GM12864 (cell line): ENCODE measurements around the gene SYNGAP1.

ENCODE experiments used
- DNase-seq: peaks from one replicate; pipeline ENCODE4 v3.0.0-alpha.2; 2011; ENCODE audit warnings: low read depth
- H3K4me3 ChIP-seq: 2 replicates; pipeline ENCODE4 v1.5.1; 2011; ENCODE audit warnings: mild to moderate bottlenecking, low read depth, low read length, control low read depth
- TF ChIP-seq, protein P1 (sequence below): IDR thresholded peaks from 2 replicates; pipeline ENCODE4 v1.5.1; 2011; ENCODE audit warnings: low read depth, mild to moderate bottlenecking, moderate library complexity, low read length, control low read depth, inconsistent platforms; ENCODE audit errors: missing control alignments

The SYNGAP1 gene

DNA sequence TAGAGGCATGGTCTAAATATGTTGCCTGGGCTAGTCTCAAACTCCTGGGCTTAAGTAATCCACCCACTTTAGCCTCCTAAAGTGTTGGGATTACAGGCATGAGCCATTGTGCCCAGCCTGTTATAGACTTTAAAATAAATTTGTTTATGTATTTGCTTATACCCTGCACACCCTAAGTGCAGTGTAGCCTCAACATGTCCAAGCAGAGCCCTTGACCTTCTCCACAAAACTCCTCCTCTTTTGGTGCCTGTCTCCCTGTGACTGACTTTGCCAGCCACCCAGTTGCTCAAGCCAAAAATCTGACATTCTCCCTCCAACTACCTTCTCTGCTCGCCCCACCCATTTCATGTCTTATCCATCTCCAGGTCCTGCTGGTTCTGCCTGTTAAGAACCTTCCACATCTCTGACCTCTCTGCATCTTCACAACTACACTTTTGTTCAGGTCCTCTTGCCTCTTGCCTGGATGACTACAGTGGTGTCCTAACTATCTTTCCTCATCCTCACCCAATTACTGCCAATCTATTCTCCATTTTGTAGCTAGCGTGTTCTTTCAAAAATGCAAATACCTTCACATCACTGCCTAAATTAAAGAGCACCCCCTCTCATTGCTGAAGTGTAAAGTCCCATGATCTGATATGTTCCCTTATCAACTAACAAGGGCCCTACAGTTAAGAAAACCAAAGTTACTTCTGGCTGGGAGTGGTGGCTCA is 39.4 kb upstream of the SYNGAP1 start:
- TF ChIP-seq, protein P1, sequence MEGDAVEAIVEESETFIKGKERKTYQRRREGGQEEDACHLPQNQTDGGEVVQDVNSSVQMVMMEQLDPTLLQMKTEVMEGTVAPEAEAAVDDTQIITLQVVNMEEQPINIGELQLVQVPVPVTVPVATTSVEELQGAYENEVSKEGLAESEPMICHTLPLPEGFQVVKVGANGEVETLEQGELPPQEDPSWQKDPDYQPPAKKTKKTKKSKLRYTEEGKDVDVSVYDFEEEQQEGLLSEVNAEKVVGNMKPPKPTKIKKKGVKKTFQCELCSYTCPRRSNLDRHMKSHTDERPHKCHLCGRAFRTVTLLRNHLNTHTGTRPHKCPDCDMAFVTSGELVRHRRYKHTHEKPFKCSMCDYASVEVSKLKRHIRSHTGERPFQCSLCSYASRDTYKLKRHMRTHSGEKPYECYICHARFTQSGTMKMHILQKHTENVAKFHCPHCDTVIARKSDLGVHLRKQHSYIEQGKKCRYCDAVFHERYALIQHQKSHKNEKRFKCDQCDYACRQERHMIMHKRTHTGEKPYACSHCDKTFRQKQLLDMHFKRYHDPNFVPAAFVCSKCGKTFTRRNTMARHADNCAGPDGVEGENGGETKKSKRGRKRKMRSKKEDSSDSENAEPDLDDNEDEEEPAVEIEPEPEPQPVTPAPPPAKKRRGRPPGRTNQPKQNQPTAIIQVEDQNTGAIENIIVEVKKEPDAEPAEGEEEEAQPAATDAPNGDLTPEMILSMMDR: no peak
- DNase-seq: no peak
- H3K4me3 ChIP-seq: no peak overlapping the region

DNA sequence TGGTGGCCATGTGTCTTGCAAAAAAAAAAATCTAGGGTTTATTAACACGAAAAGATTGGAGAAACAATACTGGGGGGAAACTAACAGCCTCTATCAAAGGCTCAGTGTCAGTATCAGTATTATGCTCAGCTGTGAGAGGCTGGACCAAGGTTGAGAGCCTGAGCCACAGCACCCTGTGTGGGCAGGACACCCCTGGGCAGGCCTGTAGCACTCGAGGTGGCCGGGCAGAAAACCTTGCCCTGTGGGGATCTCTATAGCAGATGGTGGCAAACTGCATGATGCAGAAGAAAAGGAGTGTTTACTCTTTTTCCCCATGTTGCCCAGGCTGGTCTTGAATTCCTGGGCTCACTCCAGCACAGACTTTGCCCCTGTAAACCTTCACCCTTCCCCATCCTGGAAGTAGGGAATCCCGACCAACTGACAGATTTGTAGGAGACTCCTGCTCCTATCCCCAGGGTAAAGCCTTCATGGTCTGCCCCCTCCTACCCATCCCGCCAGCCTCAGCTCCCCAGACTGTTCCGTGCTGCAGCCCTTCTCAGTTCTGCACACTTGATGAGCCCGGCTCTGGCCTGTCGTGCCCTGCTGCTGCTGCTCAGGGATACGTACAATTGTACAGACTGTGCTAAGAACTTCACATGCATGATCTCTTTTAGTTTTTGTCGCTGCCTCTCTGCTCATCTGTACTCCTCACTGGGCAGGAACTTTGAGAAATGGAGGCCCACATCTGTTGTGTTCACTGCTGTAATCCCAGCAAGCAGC is 36.3 kb upstream of the SYNGAP1 start:
- DNase-seq: no peak
- TF ChIP-seq, protein P1: no peak
- H3K4me3 ChIP-seq: no peak overlapping the region

DNA sequence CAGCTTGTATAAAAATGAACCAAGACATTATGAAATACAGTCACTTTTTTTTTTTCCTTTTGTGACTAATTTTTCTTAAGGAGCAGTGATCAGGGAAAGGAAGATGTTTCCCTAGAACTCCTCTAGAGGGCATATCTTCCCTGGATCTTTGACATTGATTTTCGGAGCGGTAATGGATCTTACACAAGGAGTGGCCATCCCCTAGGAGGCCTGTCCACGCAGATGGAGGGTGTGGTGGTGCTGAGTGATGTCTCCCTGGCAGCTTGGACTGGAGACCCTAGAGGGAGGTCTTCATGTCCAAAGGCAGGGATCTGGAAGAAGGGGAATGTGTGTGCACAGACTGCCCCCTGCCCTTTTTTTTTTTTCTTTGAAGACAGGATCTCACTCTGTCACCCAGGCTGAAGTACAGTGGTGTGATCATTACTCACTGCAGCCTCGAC is 35.3 kb upstream of the SYNGAP1 start:
- DNase-seq: no peak
- H3K4me3 ChIP-seq: no peak overlapping the region
- TF ChIP-seq, protein P1: no peak

DNA sequence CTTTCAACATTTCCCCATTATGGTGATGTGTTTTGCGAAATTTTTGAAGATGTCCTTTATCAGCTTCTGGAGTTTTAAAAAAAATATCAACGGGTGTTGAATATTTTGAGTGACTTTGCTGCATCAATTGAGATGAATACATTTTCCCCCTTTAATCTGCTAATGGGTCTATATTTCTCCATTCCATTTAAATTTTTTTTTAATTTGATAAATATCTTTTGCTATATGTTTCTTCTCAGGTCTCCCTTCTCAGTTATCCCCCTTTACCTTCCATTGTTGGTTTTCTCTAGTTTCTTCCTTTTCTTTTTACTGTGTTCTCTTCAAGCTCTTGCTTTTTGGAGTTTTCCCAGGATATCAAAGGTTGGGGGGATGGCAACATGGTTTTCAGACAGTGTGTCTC is 29.7 kb upstream of the SYNGAP1 start:
- TF ChIP-seq, protein P1: no peak
- DNase-seq: no peak
- H3K4me3 ChIP-seq: no peak overlapping the region

DNA sequence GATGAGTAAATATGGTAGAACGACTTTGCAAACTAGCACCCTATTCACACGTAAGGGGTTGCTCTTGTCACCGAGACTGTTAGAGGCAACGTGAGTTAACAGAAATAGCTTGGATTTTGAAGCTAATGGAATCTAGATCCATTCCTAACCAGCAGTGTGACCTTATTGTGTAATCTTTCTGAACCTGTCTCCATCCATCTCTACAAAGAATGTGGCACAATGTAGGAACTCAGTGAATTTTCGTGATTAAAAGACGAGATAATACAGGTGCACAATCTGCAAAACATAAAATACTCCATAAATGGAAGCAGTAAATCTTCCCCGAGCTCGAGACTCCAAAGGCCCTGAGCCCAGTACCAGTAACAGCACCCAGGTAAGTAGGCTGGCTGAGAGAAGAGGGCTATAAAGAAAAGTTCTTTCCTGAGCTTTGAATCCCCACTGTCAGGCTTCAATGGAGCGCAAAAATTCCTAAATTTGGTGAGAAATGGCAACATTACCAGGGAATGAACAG is 29.0 kb upstream of the SYNGAP1 start:
- no peak overlapping the region; the same call in 1 of the 2 replicates for H3K4me3 ChIP-seq
- no peak for DNase-seq
- TF ChIP-seq, protein P1: no peak

GRCh38 chr6:33391278-33391921 is 28.5 kb upstream of the SYNGAP1 start, which contains the start of gene KIFC1:
Gene KIFC1, plus strand, starts transcription at chr6:33391823. Its CDS starts 163 bp downstream, at chr6:33391986.
- DNase-seq: peak; percentile 99
- H3K4me3 ChIP-seq: peak within 1 kb of the TSS; percentile 88
- TF ChIP-seq, protein P1: peak; percentile 99
